Dermis blood vessel endothelial cell (primary cell): ENCODE data around the gene FOCAD. TPM values are rescaled to one million over a fixed set of nuclear protein-coding genes. Genes with fewer than 3 reads are reported as not detected.
"Not testable (repeated sequence)": the region's sequence is repeated elsewhere in the genome, so short reads cannot be mapped to it uniquely, and the experiment has no call there.

Experiments used
- DNase-seq: peaks from one replicate; pipeline ENCODE4 v3.0.0; 2010
- total RNA-seq: library from RNA; depleted of rRNA; stranded (reverse); fragments of >200 nt; gene quantifications from 2 replicates; pipeline ENCODE4 v1.2.3, GENCODE V29; 2014

FOCAD gene
- total RNA-seq, 1 donor from 2014 or later = 90.0 TPM

GRCh38 chr9:20884985-20885593 lies 201.0 kb downstream of the FOCAD start:
- DNase-seq = peak; percentile 77

DNA sequence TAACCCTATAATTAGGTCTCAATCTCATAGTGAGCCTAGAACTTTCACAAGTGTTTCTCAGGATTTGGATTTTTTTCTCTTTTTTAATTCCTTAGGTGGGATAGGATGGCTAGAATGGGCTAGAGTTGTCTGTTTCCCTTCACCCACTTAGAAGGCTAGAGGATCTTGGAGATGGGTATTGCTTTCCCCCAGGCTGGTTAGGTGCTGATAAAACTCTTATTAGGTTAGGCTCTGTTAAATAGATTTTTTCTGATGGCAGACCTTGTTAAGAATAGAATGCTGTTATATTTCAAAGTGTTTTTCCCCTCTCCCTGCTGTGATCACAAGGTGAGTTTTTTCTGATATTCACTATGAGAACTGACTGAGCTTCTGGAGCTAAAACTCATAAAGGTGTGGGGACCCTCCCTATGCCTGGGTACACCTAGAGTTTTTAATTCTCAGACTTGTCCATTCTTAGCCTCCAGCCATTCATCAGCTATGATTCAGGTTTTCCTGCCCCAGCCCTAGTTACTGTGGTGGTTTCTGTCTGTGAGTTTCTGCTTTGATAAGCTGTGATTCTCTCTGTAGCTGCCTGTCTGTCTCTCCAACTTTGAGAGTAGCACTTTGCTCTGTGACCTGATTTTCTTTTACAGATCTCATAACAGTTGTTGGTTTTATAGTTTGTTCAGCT lies 215.0 kb downstream of the FOCAD start:
- DNase-seq = peak; percentile 58

DNA sequence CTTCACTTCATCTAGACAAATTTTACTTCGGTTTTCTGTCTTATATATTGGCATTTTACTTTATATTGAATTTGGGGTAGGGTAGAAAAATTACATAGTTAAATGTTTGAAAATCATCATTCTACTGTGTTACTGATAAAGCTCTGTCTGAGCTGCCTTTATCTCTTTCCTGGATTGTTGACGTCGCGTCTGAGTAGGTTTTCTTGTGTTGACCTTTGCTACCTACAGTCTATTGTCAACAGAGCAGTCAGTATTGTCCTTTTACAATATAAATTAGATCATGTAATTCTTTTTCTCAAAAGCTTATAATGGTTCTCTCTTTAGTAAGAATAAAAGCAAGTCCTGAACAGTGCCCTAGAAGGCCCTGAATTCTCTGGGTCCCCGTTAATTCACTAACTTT lies 219.2 kb downstream of the FOCAD start:
- peak; percentile 20 for DNase-seq

GRCh38 chr9:20904995-20905394 lies 220.9 kb downstream of the FOCAD start:
- DNase-seq = no peak

DNA sequence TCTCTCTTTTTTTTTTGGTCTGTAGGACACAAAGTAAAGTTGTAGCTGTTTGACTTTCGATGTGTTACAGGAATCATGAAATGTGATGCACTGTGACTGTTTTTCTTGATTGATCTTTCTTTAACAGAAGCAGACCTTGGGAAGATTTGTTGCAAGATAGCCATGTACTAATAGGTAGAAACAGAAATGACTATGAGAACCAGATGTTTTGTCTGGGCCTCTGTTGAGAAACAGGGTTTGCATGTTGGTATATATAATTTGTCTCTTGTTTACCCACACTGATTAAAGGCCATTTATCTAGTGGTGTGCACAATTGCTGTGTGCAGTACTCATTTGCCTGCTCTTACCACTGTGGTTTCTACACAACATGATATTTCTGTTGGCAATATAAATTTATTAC lies 222.3 kb downstream of the FOCAD start:
- DNase-seq = no peak

DNA sequence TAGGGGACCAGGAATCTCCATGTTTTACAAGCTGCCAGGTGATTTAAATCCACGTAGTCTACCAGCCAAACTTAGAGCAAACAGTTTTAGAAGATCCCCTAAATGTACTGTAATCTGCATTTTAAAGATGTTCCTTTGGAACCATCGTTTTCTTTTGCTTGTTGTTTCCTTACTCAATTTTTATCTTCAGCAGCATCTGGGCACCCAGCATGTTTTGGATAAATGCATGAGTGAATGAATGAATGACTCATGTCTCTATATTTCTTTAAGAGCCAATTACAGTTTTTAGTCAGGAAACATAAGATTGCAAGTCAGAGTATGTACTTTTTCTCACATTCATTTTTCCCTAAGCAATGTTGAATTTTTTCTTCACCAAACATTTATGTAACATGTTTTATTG lies 224.4 kb downstream of the FOCAD start:
- DNase-seq = no peak

- DNase-seq = no peak
These were observed 230.5 kb downstream of the FOCAD start for GRCh38 chr9:20914556-20914955.

- DNase-seq = no peak
These were observed 237.3 kb downstream of the FOCAD start for GRCh38 chr9:20921362-20921761.

- DNase-seq = no peak
These were observed 241.4 kb downstream of the FOCAD start for GRCh38 chr9:20925256-20926045.

DNA sequence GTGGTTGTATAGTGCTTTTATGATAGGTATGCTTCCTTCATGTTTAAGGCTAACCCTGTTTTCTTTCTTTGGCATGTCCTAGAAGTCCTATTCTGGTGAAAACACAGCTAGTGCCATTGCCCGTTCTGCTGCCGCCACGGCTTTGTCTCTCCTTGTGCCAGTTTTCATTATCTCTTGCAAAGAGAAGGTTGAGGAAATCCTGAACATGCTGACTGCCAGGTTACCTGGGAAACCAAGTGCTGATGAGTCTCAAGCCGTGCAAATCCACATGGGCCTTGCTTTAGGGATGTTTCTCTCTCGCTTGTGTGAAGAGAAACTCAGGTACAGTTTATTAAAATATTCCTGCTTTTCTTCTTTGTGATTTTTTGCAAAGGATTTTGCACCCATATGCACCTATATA lies 245.2 kb downstream of the FOCAD start:
- peak; percentile 43 for DNase-seq

GRCh38 chr9:20930836-20931235 lies 246.8 kb downstream of the FOCAD start:
- DNase-seq = no peak

GRCh38 chr9:20940447-20941173 lies 256.6 kb downstream of the FOCAD start:
- DNase-seq = no peak

DNA sequence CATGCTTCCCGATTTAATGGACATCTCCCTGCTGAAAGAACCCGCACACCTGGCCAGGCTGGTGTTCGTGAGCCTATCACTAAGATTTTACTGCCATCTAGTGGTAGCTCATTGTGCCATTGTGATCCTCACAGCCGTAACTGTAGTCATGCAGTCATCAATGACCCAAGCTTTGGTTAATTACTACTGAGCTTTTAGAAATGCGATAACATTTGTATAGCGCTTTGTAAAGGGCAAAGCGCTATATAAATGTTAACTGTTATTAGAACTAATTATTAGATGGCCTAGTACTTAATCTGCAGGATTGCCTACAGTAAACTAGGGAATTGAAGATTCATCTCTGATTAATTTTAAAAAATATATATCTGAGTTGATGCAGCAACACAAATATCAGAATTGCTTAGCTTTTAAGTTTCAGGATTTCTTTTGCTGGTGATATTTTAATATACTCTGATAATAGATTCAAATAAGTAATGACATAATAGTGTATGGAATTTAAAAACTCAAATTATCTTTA lies 257.2 kb downstream of the FOCAD start:
- peak; percentile 87 for DNase-seq

- no peak for DNase-seq
These were observed 260.4 kb downstream of the FOCAD start for GRCh38 chr9:20944507-20944906.

DNA sequence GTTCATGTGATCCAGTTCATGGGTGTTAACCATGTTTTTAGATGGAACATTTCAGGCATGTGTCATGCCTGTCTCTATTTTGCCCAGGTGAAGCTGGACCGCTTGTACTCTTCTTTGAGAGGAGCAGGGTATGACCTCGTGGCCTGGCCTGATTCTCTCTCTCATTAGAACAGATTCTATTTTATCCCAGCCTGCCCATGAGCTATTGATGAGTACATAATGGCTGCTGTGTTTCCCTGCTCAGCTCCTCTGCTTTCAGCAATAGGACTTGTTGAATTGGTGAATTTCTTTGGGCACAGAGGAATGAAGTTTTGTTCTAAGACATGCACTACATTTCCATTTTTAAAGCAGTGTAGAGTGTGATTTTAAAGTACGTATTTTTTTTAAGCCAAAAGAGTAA lies 261.2 kb downstream of the FOCAD start:
- DNase-seq = no peak

DNA sequence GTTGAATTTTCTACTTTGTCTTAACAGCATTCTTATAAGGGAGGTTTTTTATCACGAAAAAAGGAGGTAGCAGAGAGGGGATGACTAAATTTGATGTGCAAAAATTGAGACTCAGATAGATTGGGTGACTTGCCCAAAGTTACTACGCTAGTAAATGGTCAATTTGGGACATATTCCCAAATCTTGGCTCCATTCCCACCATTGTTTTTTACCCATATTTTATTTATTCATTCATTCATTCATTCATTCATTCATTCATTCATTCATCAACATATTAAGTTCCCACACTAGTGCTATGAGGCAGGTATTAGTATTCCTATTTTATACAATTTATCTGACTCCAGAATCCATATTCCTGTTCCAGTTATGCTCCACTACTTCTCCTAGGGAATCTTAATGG lies 261.8 kb downstream of the FOCAD start:
- no peak for DNase-seq

DNA sequence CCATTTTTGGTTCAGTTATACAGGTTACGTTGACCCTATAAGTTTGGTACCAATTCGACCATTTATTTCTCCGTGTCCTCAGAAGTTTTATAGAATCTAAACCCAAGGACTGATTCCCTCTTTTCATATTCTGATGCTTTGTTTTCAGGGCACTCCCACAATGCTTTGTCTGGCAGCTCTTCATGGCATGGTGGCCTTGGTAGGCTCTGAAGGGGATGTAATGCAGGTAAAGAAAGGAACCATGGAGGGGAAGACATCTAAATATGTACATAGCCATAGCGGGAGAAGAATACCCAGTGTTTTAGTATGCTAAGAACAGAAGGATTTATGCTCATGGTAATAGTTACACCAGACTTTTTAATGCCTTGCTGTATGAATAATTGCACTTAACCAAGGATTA lies 264.6 kb downstream of the FOCAD start:
- DNase-seq = no peak

DNA sequence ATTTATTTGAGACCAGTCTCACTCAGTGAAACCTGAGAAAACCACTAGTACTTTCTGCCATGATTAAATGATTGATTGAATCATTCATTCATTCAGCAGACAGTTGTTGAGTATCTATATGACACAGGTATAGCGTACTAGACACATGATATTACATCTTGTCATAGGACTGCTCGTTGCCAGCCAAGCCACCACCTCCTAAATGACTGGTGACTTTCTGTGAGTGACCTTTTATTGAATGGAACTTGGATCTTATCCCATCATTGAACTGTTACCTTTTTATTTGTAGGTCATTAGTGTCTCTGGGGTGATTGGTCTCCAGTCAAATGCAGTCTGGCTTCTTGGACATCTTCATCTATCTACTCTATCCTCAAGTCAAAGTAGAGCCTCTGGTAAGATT lies 266.6 kb downstream of the FOCAD start:
- no peak for DNase-seq

DNA sequence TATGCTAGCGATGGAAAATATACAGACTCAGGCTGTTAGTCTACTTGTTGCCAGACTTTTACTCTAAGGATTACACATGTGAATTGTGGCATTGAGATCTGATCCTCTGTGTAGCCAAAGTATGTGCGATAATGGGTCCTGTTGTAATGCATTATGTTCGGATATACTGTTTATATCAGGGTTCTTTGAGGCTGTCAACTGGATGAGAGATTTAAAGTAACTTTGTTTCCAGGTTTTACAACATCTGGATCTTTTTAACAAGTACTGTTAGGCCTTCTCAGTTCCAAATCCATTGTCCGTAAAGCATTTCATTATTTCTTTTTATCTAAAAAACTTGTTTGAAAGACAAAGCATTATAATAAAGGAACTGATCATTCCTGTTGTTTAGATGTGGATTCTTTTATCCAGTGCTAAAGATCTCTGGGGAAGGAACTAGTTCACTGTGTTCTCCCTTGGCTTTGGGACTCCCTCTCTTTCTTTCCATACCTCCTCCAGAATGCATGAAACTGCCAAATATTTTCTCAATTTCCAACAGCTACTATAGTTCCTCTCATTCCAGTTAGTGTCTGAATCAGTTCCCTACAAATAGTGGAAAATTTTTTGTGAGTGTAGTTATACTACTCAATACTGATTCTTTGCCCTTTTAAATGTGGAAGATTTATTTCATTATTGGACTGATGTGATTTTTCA lies 278.6 kb downstream of the FOCAD start:
- no peak for DNase-seq

GRCh38 chr9:20972684-20973083 lies 288.6 kb downstream of the FOCAD start:
- no peak for DNase-seq

DNA sequence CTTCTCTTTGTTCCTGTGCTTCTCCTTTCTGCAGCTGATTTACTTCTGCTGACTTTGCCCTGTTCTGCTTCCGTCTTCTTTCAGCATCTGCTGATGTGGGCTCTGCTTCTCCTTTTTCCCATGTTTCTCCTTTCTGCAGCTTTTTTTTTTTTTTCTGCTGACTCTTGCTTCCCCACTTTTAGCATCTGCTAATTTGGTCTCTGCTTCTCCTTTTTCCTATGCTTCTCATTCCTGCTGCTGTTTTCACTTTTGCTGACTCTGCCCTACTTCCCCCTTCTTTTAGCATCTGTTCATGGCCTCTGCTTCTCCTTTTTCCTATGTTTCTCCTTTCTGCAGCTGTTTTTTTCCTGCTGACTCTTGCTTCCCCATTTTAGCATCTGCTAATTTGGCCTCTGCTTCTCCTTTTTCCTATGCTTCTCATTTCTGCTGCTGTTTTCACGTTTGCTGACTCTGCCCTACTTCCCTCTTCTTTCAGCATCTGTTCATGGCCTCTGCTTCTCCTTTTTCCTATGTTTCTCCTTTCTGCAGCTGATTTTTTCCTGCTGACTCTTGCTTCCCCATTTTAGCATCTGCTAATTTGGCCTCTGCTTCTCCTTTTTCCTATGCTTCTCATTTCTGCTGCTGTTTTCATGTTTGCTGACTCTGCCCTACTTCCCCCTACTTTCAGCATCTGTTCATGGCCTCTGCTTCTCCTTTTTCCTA lies 289.3 kb downstream of the FOCAD start:
- not testable (repeated sequence) for DNase-seq
